Esophagus muscularis mucosa (tissue), 4 donors: ENCODE results near the gene RFX5. TPM values are rescaled to one million over a fixed set of nuclear protein-coding genes. Genes with fewer than 3 reads are reported as not detected.

Experiments
- DNase-seq: peaks from one replicate; pipeline ENCODE4 v3.0.0-alpha.2; 2017; ENCODE audit errors: extremely low spot score
- H3K27ac ChIP-seq, 4 donors: fragments of 200-600 bp; sonication (generic); replicated peaks in 1 of 4; 1 replicate in 3 of 4; 2 replicates in 1 of 4; pipeline ENCODE4 v1.5.1; 2016 to 2019; ENCODE audit warnings: mild to moderate bottlenecking in 1 of 4
- H3K27me3 ChIP-seq, 4 donors: fragments of 200-600 bp; sonication (generic); one replicate each; pipeline versions ENCODE4 v1.5.1 to v1.6.0; 2016 to 2019
- H3K36me3 ChIP-seq, 4 donors: fragments of 200-600 bp; sonication (generic); one replicate each; pipeline ENCODE4 v1.5.1; 2016 to 2019
- H3K4me1 ChIP-seq, 4 donors: fragments of 200-600 bp; sonication (generic); one replicate each; pipeline ENCODE4 v1.5.1; 2016 to 2019
- H3K4me3 ChIP-seq, 4 donors: fragments of 200-600 bp; sonication (generic); 1 replicate in 2 of 4; 2 replicates in 2 of 4; pipeline ENCODE4 v1.5.1; 2016 to 2019; ENCODE audit warnings: mild to moderate bottlenecking in 4 of 4, moderate library complexity in 1 of 4
- H3K9me3 ChIP-seq, 4 donors: fragments of 200-600 bp; sonication (generic); 1 replicate in 3 of 4; 2 replicates in 1 of 4; pipeline ENCODE4 v1.5.1; 2016 to 2019
- CTCF ChIP-seq, 3 experiments: fragments of 200-600 bp in 2 of 3; fragments of 450-650 bp in 1 of 3; sonication (generic) in 2 of 3; IDR thresholded peaks; one replicate each; pipeline ENCODE4 v1.5.1; 2017 to 2019; ENCODE audit warnings: antibody characterized with exemption in 3 of 3, mild to moderate bottlenecking in 2 of 3, moderate library complexity in 1 of 3
- EP300 ChIP-seq: sonication (generic); formaldehyde crosslinking; IDR thresholded peaks from one replicate; pipeline ENCODE4 v1.6.1; 2017; ENCODE audit warnings: antibody characterized with exemption
- POLR2A ChIP-seq: fragments of 450-650 bp; IDR thresholded peaks from one replicate; pipeline ENCODE4 v1.6.1; 2017; ENCODE audit warnings: antibody characterized with exemption, moderate library complexity, mild to moderate bottlenecking, low read depth
- POLR2AphosphoS5 ChIP-seq, 2 donors: sonication (generic); formaldehyde crosslinking; IDR thresholded peaks; one replicate each; pipeline ENCODE4 v1.6.1; 2017; ENCODE audit warnings: antibody characterized with exemption in 2 of 2
- WGBS: methylation state at CpG from one replicate; pipeline ENCODE4 v1.1.5; 2018; 5-methylcytosine and 5-hydroxymethylcytosine counted together
- intact Hi-C: fragments of 100-400 bp; cut with DNase I; formaldehyde crosslinking; loops from one replicate; pipeline ENCODE4 v1.15.1; 2023
- total RNA-seq, 4 donors: library from RNA; depleted of rRNA; stranded (reverse); fragments of >200 nt; gene quantifications; one replicate each; pipeline versions ENCODE4 v1.1.0 to v1.2.1, GENCODE V29; 2016

RFX5 gene
- total RNA-seq, 4 donors from 2014 or later, result 40.3 to 50.3 (median 45.0) TPM

- TF ChIP-seq EP300 (no peak), POLR2A (no peak), POLR2AphosphoS5 (IDR thresholded peaks at IDR 0.05) (no peak), CTCF (IDR thresholded peaks at IDR 0.05) (no peak)
- peaks cover 8 to 28% (median 21%) of the 10 kb centered on the region in 4 donors for H3K4me1 ChIP-seq
- H3K27ac ChIP-seq, result peak overlapping the region; percentile 90 to 95 (median 92)
- no peaks in the 10 kb centered on the region for H3K27me3 ChIP-seq
- peak overlapping the region; percentile 63 to 83 (median 74) for H3K4me3 ChIP-seq
- no peaks in the 10 kb centered on the region for H3K9me3 ChIP-seq
- WGBS, result 32% methylated on average over 4 of the region's 7 CpGs
- peaks cover 19 to 38% (median 31%) of the 10 kb centered on the region in 4 donors for H3K36me3 ChIP-seq
- intact Hi-C loops, result loop anchor here (2.0 kb wide), 1 partner anchor 53 kb away; the partner anchor contains the start of gene PSMB4
- DNase-seq, result no peak
Measured at GRCh38 chr1:151346082-151346768, 827 bp downstream of the RFX5 start.

- H3K27me3 ChIP-seq, result no peaks in the 10 kb centered on the region
- WGBS, result 84% methylated on average over 6 of the region's 6 CpGs
- no peak overlapping the region for H3K4me3 ChIP-seq
- peaks cover 8 to 35% (median 30%) of the 10 kb centered on the region in 4 donors for H3K4me1 ChIP-seq
- H3K36me3 ChIP-seq, result peaks cover 19 to 38% (median 31%) of the 10 kb centered on the region in 4 donors
- peak overlapping the region in 2 of 4 donors; percentile 22 to 95 for H3K27ac ChIP-seq
- no peaks in the 10 kb centered on the region for H3K9me3 ChIP-seq
- intact Hi-C loops, result no loop called here
- no peak for DNase-seq
- TF ChIP-seq EP300, result no peak
- TF ChIP-seq POLR2AphosphoS5 (IDR thresholded peaks at IDR 0.05), result no peak
- no peak for TF ChIP-seq POLR2A
- no peak for TF ChIP-seq CTCF (IDR thresholded peaks at IDR 0.05)
Measured at GRCh38 chr1:151344291-151344690, 2.8 kb downstream of the RFX5 start.

GRCh38 chr1:151343587-151343986 lies 3.5 kb downstream of the RFX5 start:
- H3K4me1 ChIP-seq, result peaks cover 8 to 35% (median 30%) of the 10 kb centered on the region in 4 donors
- H3K27me3 ChIP-seq, result no peaks in the 10 kb centered on the region
- peaks cover 19 to 38% (median 31%) of the 10 kb centered on the region in 4 donors for H3K36me3 ChIP-seq
- no peak for DNase-seq
- H3K27ac ChIP-seq, result no peak overlapping the region
- intact Hi-C loops, result no loop called here
- no peak overlapping the region for H3K4me3 ChIP-seq
- no peak for TF ChIP-seq POLR2A
- no peaks in the 10 kb centered on the region for H3K9me3 ChIP-seq
- WGBS, result 73% methylated on average over 9 of the region's 9 CpGs

GRCh38 chr1:151342569-151342968 lies 4.5 kb downstream of the RFX5 start:
- intact Hi-C loops, result no loop called here
- no peak overlapping the region for H3K27ac ChIP-seq
- H3K4me1 ChIP-seq, result peaks cover 5 to 29% (median 25%) of the 10 kb centered on the region in 4 donors
- H3K27me3 ChIP-seq, result no peaks in the 10 kb centered on the region
- no peaks in the 10 kb centered on the region for H3K9me3 ChIP-seq
- no peak for TF ChIP-seq POLR2AphosphoS5 (IDR thresholded peaks at IDR 0.05)
- no peak for TF ChIP-seq EP300
- TF ChIP-seq CTCF (IDR thresholded peaks at IDR 0.05), result no peak
- TF ChIP-seq POLR2A, result no peak
- H3K4me3 ChIP-seq, result no peak overlapping the region
- H3K36me3 ChIP-seq, result peaks cover 19 to 38% (median 31%) of the 10 kb centered on the region in 4 donors
- no peak for DNase-seq
- 93% methylated on average over 5 of the region's 6 CpGs for WGBS

GRCh38 chr1:151342021-151342420 lies 5.0 kb downstream of the RFX5 start:
- 92% methylated on average over 2 of the region's 2 CpGs for WGBS

More at GRCh38 chr1:151342021-151342420, 5.0 kb downstream of the RFX5 start:
- Histone ChIP-seq H3K36me3 (peaks cover 19 to 38% (median 31%) of the 10 kb centered on the region in 4 donors), H3K4me3 (no peak overlapping the region), H3K9me3 (no peaks in the 10 kb centered on the region), H3K27ac (no peak overlapping the region), H3K27me3 (no peaks in the 10 kb centered on the region), H3K4me1 (peaks cover 4 to 27% (median 24%) of the 10 kb centered on the region in 4 donors)
- TF ChIP-seq CTCF (IDR thresholded peaks at IDR 0.05) (no peak), EP300 (no peak), POLR2AphosphoS5 (IDR thresholded peaks at IDR 0.05) (no peak), POLR2A (no peak)
- intact Hi-C loops, result no loop called here
- no peak for DNase-seq
